Measurements from ENCODE around the gene ZNF354C.

Gene ZNF354C

DNA sequence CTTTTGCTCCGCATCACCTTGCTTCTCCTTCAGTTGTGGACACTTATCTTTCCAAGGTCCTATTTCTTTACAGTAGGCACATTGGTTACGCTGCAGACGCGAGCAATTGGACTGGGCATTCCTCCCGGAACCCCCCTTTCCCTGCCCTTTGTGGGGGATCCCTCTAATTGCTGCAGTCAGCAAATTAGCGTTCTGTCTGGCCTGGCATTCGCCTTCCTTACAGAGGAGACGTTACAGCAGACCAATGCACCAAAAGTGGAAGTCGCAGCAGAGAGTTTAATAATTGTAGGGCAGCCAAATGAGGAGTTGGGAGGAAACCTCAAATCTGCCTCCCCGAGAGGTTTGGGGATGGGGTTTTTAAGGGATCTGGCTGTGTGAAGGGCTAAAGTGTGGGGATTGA is 5.3 kb upstream of the ZNF354C start:
- TF ChIP-seq, protein P1, sequence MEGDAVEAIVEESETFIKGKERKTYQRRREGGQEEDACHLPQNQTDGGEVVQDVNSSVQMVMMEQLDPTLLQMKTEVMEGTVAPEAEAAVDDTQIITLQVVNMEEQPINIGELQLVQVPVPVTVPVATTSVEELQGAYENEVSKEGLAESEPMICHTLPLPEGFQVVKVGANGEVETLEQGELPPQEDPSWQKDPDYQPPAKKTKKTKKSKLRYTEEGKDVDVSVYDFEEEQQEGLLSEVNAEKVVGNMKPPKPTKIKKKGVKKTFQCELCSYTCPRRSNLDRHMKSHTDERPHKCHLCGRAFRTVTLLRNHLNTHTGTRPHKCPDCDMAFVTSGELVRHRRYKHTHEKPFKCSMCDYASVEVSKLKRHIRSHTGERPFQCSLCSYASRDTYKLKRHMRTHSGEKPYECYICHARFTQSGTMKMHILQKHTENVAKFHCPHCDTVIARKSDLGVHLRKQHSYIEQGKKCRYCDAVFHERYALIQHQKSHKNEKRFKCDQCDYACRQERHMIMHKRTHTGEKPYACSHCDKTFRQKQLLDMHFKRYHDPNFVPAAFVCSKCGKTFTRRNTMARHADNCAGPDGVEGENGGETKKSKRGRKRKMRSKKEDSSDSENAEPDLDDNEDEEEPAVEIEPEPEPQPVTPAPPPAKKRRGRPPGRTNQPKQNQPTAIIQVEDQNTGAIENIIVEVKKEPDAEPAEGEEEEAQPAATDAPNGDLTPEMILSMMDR (conservative IDR thresholded peaks at IDR 0.05): no peak

DNA sequence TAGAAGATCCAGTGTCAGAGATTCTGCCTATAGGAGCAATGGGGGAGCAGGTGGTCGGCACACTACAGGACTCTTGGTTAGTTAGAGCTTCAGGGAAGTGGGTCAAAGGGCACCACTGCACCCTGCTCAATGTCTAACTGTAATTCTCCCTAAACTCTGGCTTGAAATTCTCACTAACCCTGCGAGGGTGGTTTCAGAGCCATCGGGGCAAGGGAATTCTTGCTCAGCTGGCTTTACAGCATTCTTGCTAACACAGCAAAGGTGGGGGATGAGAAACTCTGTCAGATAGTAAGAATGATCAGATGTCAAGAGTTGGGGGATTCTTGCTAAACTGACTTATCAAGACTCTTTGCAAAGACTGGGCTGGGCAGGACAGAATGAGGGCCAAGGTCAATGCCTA is 4.7 kb upstream of the ZNF354C start:
- no peak overlapping the region for H3K27ac ChIP-seq
- TF ChIP-seq, protein P1 (conservative IDR thresholded peaks at IDR 0.05): no peak

More for the DNA sequence above, 5.3 kb upstream of the ZNF354C start:
- H3K27ac ChIP-seq: no peak overlapping the region

DNA sequence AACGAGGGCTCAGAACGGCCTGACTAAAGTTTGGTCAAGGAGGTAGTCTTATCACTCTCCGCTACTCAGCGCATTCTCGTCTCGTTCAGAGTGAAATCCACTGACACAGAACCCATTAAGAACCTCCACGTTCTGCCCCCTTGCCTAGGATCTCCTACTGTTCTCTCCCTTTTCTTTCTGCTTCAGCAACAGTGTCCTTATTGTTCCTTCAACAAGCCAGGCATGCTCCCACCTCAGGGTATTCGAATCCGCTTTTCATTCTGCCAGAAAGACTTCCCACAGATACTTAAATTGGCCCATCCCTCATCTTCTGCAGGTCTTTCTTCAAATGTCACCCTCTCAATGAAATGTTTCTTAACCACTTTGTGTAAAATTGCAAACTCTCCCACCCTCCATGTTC is 4.3 kb upstream of the ZNF354C start:
- no peak overlapping the region for H3K27ac ChIP-seq
- TF ChIP-seq, protein P1 (conservative IDR thresholded peaks at IDR 0.05): no peak

DNA sequence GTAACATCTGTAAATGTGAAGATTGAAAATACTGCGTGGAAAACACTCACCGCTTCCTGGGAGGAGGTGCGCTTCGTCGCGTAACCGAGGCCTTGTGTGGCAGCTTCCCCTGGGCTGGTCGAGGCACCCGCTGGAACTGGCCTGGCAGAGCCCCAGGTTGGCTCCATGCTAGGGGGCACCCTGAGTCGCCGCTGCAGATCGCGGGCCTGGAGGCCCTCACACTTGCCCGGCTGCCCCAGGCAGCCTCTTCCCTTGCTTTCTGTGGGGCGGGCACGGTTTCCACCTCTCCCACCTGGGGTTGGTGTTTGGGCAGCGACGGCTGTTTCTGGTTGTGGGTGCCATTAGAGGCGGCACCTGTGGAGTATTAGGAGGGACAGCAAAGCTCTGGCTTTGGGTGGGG is 852 bp downstream of the ZNF354C start:
- H3K27ac ChIP-seq: no peak overlapping the region
- TF ChIP-seq, protein P1 (conservative IDR thresholded peaks at IDR 0.05): no peak

DNA sequence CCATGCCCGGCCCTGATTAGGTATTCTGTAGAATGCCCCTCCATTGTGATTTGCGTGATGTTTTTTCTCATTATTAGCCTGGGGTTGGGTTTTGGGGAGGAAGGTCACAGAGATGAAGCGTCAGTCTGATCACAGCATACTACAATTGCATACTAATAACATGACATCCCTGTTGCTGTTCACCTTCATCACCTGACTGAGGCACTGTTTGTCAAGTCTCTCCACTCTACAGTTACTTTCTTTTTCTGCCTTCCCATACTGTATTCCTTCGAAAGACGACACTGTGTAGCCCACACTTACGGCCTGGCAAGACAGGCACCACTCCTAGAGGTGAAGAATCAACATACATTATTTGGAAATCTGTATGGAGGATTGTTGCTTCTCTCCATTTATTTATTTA is 5.5 kb downstream of the ZNF354C start:
- no peak overlapping the region for H3K27ac ChIP-seq
- TF ChIP-seq, protein P1 (conservative IDR thresholded peaks at IDR 0.05): no peak

DNA sequence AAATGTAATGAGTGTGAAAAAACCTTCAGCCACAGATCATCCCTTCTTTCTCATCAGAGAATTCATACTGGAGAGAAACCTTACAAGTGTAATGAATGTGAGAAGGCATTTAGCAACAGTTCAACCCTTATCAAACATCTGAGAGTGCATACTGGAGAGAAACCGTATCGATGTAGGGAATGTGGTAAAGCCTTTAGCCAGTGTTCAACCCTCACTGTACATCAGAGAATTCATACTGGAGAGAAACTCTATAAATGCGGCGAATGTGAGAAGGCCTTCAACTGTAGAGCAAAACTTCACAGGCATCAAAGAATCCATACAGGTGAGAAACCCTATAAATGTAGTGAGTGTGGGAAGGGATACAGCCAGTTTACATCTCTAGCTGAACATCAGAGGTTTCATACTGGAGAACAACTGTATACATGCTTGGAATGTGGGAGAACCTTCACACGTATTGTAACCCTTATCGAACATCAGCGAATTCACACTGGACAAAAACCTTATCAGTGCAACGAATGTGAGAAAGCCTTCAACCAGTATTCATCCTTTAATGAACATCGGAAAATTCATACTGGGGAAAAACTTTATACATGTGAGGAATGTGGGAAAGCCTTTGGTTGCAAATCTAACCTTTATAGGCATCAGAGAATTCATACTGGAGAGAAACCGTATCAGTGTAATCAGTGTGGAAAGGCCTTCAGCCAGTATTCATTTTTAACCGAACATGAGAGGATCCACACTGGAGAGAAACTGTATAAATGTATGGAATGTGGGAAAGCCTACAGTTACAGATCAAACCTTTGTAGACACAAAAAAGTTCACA is 19.2 kb downstream of the ZNF354C start:
- TF ChIP-seq, protein P1 (conservative IDR thresholded peaks at IDR 0.05): no peak
- no peak overlapping the region for H3K27ac ChIP-seq

DNA sequence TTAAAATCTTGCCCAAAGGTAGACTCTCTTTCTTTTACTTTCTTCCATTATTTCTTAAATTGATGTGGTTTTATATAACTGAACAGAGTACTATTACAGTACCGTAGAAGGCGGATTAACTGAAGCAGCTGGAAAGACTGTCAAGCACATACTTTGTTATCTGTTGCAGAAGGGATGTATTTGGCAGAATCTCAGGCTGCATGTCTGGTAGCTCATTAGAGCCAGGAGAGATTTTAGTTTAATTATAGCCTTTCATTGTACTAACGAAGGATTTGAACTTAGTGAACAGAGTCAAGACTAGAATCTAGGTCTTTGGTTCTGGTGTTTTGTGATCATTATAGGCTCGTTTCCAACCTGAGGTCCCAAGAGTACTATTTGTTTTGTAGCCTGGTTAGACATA is 20.6 kb downstream of the ZNF354C start:
- no peak overlapping the region for H3K27ac ChIP-seq
- TF ChIP-seq, protein P1 (conservative IDR thresholded peaks at IDR 0.05): no peak

All from VCaP (cell line).